Islet precursor cell (in vitro differentiated cells): ENCODE measurements around the gene COX19.

Experiments used
- DNase-seq: peaks from one replicate; pipeline ENCODE4 v3.0.0-alpha.2; 2018

The COX19 gene, protein sequence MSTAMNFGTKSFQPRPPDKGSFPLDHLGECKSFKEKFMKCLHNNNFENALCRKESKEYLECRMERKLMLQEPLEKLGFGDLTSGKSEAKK

DNA sequence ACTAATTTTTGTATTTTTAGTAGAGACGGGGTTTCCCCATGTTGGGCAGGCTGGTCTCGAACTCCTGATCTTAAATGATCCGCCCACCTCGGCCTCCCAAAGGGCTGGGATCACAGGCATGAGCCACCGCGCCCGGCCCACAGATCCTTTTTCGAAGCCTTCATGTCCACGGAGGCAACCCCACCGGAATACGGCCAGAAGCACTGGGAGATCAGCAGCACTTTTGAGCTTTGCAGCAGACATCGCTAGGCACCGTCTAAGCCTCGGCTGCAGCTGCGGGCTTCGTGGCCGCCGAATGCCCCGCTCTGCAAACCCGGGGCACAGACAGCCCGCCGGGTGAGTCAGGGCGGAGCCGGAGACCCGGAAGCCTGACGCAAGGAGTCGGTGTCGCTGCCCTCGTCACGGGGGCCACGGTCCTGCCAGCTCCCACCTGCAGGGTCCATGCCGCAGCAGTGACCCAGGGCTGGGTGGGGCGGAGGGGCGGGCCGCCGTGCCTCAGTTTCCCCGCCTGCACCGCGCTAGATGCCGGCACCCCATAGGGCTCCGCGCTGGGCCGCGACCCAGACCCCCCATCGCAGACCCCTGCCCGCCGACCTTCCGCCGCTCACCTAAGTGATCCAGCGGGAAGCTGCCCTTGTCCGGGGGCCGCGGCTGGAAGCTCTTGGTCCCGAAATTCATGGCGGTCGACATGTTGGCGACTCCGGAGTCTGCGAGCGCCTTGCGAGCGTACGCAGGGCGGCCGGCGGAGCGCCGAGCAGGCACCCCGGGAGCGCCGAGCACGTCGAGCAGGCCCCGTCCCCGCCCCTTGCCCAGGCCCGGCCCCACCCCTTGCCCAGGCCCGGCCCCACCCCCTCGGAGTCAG, at the start of gene COX19:
COX19 (minus strand) TSS at position 730 of the 862 bp plus-strand sequence; CDS start at position 690, 40 bp downstream.
- peak; percentile 95 for DNase-seq

DNA sequence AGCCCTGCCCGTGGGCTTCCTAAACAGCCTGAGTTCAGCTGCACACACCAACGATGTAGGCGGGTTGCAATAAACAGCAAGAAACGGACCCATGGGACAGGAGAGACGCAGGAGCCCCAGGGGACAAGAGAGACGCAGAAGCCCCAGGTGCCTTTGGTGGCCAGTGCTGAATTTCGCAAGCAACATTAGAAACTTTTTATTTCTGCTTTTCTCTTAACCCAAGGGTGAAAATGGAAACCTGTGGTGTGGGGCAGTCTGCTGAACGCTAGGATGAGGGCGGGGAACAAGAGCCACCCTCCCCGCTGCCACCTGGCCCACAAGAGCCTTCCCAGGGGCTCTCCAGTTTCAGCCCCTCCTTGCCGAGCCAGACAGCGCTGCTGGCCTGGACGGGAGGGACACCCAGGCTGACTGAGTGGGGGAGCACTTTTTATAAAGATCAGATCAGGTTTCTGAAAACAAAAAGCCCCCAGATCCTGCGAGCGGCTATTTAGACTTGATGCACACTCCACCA, 49.0 kb upstream of the COX19 start:
- no peak for DNase-seq

DNA sequence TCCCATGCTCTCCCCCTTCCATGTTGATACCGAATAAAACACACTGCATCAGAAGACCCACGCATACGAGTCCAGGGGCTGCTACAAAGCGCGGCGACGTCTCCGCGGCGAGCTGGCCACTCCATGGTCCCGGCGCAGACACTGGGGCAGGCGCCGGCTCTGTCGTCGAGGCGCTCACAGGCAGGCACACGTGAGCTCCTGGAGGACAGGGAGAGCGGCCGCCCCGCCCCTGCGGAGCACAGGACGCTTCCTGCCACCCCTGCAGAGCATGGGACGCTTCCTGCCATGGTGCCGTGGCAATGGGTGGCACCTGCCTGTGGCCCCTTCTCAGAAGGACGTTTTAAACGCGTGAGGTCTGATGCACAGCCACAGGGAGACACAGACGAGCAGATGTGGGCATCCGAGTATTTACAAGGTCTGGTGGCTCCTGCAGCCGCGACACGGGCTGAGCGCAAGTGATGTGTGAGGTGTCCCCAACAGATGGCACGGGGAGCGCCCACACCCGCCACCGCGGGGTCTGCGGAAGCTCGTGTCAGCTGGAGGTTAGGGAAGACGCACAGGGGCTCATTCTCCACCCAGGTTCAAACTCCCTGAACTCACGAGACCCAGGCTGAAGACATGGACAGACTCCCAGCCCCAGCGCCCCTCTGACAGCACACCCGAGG, 47.6 kb upstream of the COX19 start:
- no peak for DNase-seq

DNA sequence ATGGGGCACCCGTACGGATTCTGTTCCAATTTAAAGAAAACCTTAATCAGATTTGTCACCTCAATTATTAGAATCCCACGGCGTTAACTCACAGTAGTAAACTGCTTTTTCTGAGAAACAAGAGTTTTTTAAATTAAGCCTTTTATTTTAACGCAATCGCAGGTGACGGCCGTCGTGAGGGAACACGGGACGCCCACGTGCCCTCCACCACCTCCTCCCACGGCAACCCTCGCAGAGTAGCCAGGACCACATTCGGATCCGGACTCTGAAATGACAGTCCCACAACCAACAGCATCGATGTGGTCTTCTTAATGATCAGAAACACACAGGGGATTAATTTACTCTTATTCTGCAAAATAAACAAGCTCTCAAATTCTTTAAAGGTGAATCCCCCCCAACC, 47.0 kb upstream of the COX19 start:
- DNase-seq = no peak

DNA sequence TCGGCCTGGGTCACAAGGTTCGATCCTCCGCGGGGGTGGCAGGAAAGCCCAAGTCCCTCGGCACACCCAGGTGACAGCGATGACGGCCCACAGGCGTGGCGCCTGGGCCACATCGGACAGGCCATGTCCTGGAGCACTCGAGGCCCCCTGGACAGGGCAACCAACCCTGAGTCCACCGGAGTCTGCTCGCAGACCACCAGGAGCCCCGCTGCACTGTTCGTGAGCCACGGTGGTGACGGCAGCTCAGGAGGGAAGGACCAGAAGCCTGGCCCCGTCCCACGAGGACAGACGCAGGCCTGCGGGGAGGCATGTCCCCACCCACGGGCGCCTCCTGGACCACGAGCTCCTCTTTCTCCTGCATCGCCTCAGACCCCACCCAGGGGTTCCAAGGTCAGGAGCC, 46.6 kb upstream of the COX19 start:
- no peak for DNase-seq

DNA sequence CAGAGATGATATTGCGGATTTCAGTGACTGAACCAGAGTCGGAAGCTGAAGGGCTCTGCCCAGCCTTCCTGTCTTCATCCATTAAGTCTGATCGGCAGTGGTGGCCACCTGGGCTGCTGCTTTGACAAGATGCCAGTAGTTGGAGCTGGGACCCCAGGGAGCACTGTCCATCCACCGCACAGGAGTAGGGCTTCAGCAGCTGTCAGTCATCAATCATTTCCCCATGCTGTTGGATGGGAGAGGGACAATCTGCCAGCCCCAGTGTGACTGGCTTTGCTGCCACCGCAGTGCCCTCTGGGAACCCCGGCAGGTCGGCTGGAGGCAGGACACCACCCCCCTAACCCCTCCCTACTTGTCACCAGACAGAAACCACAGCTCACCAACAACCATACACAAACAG, 46.0 kb upstream of the COX19 start:
- DNase-seq = no peak

DNA sequence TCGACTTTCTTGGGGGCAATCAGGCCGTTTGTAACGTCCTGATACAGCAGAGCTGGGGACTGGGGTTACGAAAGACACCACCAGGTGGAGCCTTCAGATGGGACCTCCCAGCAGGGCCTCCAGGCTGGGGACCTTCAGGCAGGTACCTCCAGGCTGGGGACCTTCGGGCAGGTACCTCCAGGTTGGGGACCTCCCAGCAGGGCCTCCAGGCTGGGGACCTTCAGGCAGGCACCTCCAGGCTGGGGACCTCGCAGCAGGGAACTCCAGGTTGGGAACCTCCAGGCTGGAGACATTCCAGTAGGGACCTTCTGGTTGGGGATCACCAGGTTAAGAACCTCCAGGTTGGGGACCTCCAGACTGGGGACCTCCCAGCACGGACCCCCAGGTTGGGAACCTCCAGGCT, 45.5 kb upstream of the COX19 start:
- DNase-seq = no peak

DNA sequence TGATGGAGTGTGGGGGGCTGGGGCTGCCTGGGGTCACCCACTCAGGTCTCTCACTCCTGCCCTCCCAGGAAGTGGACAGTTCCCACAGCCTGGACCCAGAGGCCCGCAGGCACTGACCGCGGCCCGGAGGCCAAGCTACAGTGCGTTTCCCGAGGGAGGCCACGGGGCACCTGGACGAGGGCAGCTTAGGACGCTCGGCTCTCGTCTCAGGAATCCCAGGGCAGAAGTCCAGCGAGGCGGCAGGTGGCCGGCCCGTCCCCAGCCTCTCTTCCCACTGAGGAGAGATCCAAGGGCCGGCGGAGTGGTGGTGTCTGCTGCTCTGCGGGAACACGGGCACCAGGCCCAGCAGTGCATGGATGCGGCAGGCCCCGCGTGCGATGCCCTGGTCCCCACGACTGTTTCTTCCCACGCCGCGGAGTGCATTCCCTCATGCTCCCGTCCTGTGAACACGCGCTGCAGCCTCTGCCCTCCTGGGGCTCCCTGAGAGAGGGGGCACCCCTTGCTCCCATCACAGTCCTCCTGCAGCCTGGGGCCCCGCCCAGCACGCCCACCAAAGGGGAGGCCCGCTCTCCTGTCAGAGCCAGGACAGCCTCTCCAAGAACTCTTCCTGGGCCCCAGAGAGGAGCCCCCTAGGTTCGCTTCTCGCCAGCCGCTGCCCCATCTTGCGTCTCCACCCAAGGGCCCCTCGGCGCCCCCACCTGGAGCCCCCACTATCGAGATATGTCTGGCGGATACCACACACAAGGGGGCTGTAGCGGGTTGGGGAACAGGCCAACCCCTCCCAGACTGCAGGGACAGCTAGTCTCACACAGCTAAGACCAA, 44.7 kb upstream of the COX19 start:
- no peak for DNase-seq

DNA sequence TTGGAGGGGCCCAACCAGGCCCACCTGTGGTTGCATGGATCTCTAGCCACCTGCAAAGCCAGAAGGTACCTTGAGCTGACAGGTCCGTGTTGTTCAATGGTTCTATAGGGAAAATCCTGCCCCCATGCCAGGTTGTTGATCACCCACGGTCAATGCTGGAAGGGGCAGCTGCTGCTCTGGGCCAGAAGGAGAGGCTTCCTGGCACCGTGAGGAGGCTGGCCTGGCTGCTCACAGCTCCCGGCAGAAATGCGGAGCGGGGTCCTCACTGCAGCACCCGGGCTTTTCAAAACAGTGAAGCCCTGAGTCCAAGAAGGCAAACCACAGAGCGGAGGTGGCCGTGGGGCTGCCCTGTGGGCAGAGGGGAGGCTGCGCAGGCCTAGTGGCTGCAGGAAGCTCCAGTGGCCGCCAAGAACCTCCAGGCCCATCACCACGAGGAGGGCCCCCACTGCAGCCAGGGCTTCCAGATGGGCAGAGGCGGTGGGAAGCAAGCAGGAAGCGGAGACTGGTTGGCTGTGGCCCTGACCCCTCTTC, 44.0 kb upstream of the COX19 start:
- no peak for DNase-seq

DNA sequence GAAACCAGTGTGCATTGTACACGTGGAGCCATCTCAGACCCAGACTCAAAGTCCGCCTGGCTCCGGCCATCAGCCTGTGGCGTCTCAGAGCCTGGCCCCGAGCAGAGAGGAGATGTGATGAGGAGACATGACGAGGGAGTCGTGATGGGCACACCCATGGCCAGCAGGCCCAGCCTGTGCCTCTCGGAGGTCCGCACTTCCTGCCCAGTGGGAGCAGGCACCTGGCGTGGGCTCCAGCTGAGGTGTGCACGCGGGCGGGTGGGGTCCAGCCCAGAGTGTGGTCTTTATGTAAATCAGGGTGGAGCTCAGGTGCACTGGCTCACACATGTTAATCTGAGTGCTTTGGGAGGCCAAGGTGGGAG, 43.0 kb upstream of the COX19 start:
- DNase-seq = no peak

DNA sequence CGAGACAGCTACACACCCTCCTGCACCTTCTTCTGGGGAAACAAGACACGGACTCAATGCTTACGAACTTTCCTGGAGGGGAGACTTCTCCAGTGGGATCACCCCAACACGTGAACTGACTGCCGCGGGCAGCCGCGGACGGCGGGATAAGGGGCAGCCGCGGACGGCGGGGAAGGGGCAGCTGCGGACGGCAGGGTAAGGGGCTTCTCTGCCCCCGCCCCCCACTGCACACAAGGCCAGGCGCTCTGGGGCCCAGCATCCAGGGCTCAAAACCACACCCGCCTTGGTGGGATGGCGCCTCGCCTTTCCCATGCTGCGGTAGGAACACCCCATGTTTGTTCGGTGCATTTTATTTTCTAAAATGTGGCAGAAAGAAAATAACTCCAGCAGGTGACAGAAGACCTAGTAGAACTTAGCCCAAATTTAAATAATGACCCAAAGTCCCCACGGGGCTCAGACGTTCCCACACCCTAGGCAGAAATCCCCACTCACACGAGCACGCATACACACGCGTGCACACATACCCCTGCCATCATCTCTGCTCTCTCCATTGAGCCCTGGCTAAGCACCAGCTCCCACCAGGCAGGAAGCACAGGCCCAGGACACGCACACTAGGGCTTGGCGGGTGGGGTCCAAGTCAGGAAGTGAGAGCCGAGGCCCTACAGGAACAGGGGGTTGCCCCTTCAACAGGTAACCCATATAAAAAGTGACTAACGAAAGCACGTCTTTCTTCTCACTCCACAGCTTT, 42.4 kb upstream of the COX19 start:
- no peak for DNase-seq

DNA sequence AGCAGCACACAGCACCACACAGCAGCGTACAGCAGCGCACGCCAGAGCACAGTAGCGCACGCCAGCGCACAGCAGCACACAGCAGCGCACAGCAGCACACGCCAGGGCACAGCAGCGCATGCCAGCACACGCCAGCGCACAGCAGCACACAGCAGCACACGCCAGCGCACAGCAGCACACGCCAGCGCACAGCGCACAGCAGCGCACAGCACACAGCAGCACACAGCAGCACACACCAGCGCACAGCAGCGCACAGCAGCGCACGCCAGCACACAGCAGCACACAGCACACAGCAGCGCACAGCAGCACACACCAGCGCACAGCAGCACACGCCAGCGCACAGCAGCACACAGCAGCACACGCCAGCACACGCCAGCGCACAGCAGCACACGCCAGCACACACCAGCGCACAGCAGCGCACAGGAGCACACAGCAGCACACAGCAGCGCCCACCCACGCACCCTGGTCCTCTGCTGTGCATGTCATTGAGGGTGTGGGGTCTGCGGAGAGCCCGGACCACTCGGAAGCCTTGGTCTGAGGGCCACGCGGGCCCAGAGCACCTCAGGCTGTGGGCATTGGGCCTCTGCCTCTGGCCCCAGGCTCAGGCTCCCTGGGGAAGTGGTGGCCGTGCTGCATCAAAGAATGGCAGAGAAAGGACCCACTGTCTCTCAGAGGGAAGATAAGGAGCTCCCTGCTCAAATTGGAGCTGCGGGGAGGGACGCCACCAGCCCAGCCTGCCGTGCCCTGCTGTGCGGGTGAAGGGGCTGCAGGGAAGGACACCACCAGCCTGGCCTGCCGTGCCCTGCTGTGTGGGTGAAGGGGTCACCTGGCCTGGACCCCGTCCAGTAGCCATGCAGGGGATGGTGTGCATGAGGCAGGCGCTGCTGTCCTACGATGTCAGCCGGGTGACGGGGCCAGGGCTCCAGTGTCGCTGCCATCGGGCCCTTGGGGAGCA, 41.5 kb upstream of the COX19 start:
- no peak for DNase-seq

DNA sequence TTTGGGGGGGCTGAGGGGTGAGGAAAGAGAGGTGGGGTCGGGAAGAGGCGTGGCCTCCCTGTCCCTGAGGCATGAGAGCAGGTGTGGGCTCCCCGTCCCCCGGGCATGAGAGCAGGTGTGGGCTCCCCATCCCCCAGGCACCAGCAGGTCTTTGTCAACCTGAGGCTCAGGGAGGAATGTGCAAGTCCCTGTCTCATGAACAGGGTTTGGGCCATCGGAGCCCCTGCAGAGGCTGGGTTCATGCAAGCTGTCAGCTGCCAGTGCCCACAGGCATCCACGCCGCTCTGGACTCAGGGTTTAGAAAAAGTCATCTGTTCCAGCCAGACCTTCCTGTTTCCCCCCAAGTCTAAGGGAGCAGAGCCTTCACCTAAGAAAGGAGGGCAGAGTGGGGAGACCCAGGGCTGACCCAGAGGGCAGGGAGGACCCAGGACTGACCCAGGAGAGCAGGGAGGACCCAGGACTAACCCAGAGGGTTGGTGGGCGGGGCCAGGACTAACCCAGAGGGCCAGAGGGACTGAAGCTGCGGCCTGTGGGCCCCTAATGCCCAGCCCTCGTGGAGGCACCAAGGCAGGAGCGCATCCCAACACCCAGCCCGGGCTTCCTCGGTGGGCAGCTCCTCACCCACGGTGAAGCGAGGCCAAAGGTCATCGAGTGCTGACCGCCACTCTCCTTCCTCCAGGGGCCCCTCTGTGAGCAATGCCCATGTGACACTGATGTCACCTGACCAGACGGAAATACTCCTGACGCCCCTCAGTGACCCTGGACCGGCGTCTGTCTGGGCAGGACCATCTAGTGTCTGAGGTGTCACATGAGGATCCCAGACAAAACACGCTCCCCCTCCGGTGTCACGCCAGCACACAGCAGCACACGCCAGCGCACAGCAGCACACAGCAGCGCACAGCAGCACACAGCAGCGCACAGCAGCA, 40.1 kb upstream of the COX19 start:
- DNase-seq = no peak

DNA sequence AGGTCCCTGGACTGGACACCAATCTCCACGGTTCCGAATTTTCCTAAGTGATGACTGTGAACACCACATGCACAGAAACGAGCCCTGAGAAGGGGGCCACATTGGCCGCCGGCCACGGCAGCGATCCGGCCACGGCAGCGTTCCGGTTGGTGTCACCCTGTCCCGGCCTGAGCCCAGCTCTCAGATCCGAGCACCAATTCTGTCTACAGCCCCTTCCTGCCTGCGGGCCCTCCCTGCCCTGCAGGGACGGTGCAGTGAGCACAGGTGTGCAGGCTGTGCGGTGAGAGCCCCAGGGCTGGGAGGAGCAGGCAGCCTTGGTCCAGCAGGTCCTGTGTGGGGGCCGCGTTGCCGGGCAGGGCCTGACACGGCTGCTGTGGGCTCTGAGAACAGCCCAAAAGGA, 39.3 kb upstream of the COX19 start:
- DNase-seq = no peak

DNA sequence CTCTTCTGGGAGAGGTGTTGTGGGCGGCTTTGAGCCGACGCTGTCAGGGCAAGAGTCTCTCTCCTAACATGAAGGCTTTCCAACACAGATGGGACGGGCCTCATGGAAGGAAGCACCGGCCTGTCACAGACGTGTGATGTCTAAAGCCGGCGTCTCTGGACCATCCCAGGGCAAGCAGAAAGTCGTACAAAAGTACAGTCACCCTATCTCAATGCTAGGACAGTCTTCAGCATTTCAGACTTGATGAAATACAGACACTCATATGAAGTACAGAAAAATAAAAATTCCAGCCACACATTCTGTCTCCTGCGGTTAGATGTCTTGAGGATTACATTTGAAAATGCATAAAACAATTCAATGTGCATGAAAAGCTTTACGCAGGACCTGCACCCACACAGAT, 38.2 kb upstream of the COX19 start:
- DNase-seq = no peak

DNA sequence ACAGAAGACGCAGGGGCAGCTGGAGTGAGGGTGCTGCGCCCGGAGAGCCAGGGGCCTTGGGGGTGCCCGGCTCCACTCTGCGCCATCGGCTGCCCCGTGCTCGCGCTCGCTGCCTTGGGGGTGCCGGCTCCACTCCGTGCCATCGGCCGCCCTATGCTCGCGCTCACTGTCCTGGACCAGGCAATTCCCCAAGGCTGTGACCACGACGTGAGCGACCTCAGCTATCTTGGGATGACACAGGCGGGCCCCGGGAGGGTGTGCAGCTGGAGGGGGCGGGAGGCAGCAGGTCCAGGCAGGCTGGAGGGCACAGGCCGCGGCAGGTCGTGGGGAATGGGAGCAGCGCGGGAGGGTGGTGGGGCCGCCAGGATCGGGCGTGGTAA, 37.4 kb upstream of the COX19 start:
- DNase-seq = no peak

DNA sequence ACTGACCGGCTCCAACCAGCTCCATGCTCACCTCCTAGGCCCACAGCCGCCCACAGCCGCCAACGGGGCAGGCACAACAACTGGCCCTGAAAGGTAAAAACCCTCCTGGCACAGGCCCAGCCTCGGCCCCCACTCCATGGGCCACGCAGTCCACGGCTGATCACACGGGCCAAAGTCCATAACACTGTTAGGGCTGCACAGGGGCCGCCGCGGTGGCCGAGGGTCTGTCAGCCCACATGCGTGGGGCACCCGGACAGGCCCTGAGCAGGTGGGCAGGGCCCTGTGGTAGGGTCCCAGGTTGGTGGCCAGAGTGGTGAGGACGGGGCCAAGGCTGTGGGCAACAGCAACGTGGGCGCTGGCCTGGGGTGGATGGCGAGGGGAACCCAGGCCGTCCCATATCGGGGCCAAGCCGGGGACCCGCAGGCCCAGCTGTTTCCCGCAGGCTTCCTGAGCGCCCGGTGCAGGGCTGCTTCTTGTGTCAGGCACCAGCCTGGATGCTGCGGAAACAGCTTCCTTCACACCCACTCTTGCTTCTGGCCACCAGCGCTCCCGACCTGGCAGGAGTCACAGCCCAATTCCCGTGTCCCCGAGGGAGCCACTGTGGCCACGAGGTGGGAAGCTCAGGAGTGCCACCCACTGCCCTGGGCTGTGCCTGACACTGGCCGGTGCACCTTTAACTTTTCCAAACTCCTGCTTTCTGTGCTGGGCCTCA, 36.8 kb upstream of the COX19 start:
- DNase-seq = no peak

DNA sequence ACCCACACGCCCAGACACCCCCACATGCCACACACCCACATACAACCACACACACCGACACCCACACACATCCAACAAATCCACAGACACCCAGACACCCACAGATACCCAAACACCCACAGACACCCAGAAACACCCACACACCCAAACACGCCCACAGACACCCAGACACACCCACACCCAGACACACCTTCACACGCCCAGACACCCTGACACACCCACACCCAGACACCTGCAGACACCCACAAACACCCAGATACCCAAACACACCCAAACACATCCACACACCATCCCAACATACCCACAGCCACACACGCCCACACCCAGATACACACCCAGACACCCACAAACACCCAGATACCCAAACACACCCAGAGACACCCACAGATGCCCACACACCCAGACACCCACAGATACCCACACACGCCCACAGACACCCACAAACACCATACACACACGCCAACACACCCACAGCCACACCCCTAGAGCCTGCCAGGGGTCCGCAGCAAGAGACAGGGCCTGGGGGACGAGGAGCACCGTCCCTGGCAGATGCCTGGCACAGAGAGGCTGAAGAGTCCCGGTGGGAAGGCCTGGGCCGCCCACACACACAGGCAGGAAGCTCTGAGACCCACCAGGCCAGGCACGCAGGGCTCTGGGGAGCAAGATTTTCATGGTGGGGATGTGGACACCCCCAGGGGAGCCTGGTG, 36.1 kb upstream of the COX19 start:
- DNase-seq = no peak

DNA sequence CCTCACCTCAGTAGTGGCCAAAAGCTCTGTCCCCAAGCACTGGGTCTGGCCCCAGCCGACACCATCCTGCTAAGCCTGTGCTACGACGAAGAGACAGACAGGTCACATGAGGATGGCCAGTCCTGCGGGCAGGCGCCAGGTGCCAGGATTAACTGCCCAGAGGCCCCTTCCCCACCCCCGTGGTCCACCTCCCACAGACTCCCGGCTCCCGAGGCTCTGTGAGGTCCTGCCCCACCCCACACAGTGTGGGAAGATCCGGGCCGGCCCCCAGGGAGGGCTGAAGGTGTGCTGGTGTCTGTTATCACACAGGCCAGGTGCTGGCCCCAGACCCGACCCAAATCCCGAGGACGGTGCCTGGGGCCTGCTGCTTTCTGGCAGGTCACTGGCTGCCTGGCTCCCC, 34.9 kb upstream of the COX19 start:
- no peak for DNase-seq
